Stimulated activated CD8-positive, alpha-beta memory T cell treated with anti-CD3 and anti-CD28 coated beads, Interleukin-7, amount 100 ng/mL, for 4 hours (primary cell): ENCODE data around the gene OR52E8.

Source experiments
- DNase-seq, 2 donors: peaks; one replicate each; pipeline ENCODE4 v3.0.0-alpha.2; 2020; ENCODE audit warnings: low read depth in 2 of 2

Gene OR52E8

GRCh38 chr11:5807580-5807979, 49.9 kb downstream of the OR52E8 start:
- DNase-seq, result no peak
